Effector CD8-positive, alpha-beta T cell (primary cell): ENCODE measurements around the gene NEMP2.

Experiments used
- DNase-seq: peaks from one replicate; lab custom pipeline; 2025; lab: John Stamatoyannopoulos, UW

NEMP2 gene

DNA sequence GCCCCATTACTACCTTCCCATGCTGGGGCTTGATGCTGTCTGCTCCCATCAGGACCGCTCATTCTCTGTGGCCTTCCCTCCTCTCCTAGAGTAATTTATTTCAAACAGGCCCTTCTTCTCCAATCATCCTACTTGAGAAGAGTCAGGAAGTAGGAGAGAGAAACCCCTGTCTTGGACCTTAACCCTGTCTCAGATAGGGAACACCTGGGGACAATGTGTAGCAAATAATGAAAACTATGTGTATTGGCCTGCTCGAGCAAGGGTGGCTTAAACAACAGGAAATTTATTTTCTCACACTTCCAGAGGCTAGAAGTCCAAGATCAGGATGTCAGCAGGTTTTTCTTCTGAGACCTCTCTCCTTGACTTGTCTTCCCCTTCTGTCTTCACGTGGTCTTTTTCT lies 26.6 kb upstream of the NEMP2 start:
- DNase-seq, result no peak

DNA sequence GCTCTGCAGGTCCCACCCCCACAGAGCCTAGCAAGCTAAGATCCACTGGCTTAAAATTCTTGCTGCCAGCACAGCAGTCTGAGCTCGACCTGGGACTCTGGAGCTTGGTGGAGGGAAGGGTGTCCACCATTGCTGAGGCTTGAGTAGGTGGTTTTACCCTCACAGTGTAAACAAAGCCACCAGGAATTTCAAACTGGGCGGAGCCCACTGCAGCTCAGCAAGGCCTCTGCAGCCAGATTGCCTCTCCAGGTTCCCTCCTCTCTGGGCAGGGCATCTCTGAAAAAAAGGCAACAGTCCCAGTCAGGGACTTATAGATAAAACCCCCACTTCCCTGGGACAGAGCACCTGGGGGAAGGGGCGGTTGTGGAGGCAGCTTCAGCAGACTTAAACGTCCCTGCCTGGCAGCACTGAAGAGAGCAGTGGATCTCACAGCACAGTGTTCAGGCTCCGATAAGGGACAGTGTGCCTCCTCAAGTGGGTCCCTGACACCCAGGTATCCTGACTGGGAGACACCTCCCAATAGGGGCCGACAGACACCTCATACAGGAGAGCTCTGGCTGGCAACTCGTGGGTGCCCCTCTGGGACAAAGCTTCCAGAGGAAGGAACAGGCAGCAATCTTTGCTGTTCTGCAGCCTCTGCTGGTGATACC lies 20.0 kb upstream of the NEMP2 start:
- no peak for DNase-seq

DNA sequence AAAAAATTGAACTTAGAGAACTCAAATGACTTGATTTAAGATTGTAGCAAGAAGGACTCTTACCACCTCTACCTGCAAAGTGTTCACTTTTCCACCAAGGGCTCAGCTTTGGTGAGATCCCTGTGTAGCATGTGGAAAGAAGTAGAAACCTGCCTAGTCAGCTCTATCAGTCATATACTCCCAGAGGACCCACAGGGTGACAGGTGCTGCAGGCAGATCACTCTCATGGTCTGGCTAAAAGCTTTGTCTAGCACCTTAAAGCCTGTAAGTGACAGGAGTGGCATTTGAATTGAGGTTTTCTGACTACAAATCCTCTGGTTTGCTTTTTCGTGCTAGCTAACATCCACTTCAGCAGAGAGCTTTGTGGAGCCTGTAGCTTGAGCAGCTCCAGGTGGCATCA lies 18.7 kb upstream of the NEMP2 start:
- no peak for DNase-seq

DNA sequence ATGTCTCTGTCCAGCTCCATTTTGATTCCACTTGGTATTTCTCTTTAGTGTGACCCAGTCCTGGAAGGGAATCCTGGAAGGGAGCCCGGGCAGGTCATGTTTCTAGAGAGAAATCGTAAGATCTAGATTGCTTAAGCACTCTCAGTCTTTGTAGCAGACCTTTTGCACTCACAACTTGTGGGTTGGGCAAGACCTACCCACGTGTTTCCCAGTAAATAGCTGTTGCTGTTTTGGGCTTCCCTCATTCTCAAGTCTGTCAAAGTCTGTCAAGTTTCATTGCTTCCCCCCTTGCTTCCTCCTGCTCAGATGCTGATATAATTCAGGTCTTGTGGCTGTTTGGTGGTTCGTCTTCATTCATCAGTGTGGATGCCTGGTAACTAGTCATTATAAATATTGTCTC lies 17.4 kb upstream of the NEMP2 start:
- DNase-seq, result no peak

DNA sequence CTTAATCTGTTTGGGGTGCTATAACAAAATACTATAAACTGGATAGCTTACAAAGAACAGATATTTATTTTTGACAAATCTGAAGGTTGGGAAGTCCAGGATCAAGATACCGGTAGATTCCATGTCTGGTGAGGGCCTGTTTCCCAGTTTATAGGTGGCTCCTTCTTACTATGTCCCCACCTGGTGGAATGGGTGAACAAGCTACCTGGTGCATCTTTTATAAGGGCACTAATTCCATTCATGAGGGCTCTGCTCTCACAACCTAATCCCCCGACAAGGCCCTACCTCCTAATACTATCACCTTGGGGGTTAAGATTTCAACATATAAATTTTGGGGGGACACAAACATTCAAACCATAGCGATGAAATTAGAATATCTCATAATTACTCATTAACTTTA lies 15.6 kb upstream of the NEMP2 start:
- no peak for DNase-seq

DNA sequence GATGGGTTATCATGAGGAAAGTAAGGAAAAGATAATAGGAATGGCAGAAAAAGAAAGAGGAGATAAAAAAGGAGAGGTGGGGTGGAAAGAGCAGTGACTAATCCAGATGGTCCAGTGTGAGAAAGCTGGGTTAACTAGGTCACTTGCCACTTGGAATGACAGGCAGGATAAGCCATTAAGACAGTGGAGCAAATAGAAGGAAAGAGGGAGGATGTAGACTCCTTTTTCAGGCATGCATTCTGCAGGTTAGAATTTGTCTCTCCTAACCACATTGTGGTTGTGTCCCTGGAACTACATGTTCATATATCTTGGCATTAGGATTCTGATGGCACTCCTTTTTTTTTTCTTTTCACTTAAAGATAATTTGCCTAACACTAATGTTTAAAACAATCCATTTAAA lies 13.4 kb upstream of the NEMP2 start:
- DNase-seq, result no peak

DNA sequence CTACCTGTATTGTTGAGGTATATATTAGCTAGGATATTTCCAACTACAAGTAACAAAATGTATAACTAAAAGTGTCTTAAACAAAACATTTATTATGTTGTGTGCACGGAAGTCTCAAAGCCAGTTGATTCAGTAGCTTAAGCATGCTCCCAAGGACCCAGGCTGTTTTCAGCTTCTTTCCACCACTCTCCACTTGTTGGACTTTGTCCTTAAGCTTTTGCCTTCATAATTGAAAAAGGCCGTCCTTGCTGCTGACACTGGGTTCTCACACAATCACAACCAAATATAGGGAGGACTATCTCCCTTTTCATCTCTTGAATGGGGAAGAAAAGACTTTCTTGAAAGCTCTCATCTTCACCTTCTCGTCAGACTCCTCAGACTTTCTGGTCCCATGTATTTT lies 12.2 kb upstream of the NEMP2 start:
- no peak for DNase-seq

DNA sequence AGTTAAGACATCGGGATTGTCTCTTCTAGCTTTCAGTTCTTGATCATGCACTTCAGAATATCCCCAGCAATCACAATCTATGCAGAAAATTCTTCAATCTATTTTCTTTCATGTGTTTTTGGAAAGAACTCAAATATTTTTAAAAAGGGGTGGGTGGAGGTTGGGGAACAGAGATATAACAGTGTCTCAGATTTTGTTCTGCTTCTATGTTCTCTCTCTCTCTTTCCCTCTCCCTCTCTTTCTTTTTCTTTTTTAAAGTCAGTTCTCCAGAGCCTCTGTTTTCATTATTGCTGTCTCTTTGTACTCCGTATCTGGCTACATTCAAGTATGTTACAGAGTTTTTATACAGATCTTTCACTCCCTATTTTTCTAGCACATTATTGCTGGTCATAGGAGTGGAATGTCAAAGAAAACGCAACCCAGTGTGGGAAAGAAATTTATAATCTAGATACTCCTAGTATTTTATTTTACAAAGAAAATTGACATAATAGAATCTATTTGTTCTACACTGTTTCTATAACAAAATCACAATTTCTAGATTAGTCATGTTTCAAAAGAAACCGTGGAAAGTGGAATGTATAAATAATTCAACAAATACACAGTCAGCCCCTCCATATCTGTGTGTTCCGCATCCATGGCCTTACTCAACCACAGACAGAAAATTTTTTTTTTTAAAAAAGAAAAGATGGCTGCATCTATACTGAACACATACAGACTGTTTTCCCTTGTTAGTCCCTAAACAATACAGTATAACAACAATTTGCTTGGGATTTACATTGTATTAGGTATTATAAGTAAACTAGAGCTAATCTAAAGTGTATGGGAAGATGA lies 11.2 kb upstream of the NEMP2 start:
- DNase-seq, result no peak

DNA sequence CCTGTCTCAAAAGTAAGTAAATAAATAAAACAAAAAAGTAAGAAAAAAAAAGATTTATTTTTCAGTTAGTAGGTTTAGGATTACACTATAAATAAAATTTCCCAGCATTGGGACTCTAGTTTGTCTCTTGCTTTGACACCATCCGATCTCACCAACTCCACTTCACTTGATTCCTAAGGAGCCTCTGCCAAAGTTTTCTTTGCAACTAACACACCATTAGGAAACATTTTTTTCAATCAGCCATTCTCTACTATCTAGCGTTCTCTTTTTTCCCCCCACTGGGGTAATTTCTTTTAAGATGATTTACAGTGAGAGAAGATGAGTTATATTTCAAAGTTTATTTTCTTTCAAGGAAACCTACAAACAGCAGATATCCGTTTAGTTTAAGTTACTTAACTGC lies 10.6 kb upstream of the NEMP2 start:
- DNase-seq, result no peak

DNA sequence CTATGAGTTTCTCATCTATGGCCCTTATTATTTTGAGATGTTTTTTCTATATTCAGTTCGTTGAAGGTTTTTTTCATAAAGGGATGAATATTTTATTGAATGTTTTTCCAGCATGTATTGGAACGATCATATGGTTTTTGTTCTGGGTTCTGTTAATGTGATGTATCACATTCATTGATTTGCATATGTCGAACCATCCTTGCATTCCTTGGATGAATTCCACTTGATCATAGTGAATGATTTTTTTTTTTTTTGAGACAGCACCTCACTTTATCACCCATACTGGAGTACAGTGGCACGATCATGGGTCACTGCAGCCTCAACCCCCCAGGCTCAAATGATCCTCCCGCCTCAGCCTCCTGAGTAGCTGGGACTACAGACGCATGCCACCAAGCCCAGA lies 5.5 kb upstream of the NEMP2 start:
- DNase-seq, result no peak

DNA sequence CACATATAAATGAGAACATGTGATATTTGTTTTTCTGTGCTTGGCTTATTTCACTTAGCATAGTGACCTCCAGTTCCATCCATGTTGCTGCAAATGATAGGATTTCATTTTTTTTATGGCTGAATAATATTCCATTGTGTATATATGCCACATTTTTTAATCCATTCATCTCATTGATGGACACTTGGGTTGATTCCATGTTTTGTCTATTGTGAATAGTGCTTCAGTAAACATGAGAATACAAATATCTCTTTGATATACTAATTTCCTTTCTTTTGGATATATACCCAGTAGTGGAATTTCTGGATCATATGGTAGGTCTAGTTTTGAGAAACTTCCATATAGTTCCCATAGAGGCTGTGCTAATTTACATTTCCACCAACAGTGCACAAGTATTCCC lies 3.7 kb upstream of the NEMP2 start:
- no peak for DNase-seq

DNA sequence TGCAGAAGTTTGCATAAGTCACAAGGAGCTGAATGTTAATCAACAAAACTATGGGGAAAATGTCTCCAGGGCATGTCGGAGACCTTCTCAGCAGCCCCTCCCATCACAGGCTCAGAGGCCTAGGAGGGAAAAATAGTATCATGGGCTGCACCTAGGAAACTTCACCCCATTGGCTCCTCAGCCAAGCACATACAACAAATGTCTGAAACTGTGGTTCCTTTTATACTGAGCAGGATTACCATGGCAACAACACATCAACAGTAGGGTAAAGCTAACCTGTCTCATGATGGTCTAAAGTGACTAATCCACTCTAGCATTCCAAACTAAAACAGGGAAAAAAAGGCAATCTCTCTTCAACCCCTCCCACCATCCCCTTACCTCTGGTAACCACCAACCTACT lies 3.2 kb upstream of the NEMP2 start:
- DNase-seq, result no peak

DNA sequence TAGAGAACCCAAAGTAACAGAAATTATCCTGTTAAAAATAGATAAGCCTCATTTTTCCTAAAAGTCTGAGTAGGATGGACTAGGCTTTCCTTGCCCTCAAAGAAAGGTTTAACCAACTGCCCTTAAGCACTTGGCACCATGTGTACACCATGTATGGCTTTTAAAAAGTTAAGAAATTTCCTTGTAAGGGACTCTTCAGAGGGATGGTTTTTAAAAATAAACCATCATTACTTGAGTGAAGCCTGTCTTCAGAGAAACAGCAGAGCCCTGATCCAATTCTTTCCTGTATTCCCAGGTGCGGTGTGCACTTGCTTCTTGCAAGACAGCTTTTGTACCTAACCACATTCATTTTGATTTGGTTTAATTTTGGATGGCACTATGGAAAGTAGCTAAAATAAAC lies 1.1 kb upstream of the NEMP2 start:
- no peak for DNase-seq

DNA sequence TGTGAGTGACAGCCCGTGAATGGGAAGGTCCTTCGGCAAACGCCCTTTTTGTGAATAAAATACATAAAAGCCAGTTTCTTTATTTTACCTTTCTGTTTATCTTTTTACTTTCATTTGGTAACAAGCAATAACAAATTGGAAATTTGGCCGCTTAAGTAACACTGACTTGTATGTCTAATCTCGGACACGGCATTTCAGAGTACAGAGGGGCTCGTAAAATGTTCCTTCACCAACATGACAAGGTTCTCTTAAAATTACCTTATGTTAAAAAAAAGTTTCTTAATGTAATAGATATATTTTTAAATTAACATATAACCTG lies 558 bp upstream of the NEMP2 start:
- DNase-seq, result no peak

DNA sequence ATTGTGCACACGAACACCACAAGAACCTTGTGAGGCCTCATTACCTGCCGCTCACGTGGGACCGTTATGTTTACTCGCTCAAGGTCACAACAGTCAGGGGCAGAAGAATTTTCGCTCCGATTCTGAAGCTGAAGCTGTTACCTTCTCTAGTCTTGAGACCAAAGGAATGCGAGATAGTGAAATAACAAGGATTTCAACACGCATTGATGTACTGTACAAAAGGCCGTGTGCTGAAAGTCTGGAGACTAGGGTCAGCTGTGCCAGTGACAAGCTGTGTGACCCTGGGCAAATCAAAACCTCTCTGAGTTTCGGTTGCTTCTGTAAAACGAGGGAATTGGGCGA lies 583 bp downstream of the NEMP2 start:
- DNase-seq, result peak; percentile 27

DNA sequence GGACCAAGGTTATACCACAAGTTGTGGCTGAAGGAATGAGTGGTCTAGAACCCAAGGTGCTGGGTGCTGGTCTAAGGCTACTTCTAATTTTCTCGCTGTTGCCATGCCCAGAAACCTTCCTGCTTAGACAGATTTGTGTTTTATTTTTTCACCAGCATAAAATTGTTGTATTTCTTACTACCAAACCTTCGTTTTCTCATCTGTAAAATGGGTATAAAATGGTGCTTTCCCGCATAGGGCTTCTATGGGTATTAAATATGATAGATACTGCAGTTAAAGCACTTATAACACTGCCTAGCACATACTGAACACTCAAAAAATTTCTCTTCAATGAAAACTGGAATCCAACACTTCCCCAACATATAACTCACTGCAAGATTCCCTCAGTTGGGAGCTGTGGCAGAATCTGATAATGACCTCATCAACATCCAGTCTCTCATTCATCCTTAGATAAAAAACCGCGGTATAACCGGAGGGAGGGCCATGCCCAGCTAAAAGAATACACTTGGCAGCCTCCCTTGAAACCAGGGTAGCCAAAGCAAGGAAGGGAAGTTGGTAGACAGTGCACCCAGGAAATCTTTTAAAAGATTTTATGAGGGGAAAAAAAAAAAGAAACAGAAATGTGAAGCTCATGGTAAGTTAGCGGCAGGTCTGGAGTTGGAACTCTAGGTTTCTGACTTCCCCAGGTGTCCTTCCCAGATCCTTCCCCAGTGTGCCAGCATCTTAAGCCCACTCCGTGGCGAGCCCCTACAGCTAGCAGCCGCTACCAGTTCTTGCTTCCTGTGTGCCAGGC lies 1.2 kb downstream of the NEMP2 start:
- DNase-seq, result no peak

DNA sequence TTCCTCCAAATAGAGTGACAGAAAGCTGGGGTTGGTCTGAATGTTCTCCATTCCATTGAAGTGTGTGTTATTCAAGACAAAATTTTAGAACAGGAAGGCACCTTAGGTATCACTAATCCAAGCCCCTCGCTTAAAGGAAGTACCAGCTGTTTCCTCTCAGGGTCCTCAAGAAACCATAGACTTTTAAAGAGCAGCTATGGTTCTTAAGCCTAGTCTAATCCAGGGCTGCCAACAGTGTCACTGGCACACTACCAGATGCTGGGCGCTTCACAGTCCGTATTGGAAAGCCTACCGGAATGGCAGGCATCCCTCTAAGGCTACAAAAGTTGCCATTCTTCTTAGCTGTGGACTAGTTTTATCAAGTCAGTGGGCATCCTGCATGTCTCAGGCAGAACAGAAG lies 1.9 kb downstream of the NEMP2 start:
- no peak for DNase-seq

DNA sequence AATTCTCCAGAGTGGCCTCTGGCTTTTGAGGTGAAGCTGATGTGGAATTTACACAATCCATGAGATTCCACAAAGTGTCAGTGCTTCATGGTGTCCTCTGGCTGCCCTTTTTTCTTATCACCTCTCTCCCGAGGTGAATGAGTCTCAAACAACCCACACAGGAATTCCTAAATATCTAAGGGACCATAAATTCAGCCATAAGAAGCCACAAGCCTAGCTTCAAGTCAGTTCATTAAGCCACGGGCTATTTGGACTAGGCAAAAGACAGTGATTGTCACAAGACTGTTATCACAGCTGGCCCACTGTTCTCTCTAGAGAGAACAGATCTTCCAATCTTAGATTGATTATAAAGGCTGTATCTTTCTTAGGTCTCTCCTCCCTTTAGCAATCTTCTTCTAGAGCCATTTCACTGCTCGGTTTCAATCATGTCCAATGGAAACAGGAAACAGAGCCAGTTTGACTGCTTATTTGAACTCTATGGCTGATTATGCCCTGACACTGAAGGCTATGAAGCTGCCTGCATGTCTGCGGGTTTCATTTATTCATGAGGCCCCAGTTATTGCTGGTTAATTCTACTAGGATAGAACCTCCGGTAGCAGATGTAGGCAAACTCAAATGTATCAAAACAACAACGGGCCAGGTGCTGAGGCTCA lies 4.1 kb downstream of the NEMP2 start:
- DNase-seq, result no peak

DNA sequence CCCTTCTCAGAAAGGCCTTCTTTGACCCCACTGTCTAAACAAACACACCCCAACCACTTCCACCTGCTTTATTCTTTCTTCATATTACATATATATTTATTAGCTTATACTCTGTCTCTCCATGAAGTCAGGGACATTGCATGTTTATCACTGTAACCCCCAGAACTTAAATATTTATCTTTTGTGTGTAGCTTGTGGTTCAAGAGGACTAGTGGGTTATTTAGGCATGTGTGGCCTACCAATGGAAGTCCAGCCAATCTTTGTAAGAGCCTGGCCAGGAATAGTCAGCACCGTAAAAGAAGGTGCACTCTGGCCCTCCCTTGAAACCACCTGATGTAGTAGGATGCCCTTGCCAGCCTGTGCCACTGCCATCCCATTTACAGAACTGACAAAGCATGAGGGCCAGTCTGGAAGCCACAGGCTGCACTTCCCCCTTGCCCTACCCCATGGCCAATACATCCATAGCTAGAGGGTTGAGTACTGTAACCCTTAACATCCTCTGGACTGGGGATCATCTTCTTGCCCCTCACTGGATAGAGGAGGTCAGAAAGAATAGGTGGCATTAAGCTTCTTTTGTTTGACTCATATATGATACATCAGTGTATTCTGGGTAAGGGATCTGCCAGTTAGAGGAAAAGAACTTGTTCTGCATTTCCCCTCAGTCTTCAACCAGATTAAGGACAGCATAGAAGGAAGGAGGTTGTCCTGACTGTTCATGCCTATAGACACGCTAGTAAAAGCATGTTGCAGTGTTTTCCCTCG lies 4.9 kb downstream of the NEMP2 start:
- DNase-seq, result no peak

DNA sequence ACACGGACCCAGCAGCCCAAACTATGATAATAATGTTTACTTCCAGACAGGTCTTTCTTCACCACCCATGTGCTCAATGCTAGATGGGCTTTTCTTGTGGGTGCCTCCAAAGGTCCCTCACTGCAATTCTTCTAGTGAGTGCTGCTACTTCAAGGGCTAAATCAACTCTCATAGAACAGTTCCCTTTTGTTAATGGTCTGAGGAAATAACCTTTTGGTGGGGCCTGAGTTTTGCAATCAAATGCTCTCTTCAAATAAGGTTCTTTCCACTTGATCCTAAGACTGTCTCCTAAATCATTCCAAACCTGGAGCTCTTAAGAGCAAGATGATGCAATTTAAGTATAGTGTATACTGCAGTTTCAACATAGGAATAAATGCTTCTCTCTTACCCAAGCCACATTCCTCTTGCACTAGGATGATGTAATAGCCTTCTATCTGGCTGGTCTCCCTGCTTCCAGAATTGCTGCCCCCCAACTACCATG lies 6.0 kb downstream of the NEMP2 start:
- DNase-seq, result no peak

DNA sequence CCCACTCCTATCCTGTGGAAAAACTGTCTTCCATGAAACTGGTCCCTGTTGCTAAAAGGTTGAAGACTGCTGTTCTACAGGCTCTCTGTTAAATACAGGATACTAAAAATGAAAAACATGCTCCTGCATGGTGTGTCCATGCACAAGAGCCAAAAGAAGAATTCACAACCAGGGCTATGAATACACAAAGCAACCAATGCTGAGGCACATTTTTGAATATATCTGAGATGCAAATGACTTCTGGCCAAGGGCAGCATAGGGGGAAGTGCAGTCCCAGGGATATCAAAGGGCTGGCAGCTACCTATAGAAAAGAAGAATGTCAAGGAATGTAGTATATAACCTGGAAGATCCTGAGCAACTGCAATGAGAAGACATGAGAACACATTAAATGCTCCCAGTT lies 6.6 kb downstream of the NEMP2 start:
- no peak for DNase-seq

DNA sequence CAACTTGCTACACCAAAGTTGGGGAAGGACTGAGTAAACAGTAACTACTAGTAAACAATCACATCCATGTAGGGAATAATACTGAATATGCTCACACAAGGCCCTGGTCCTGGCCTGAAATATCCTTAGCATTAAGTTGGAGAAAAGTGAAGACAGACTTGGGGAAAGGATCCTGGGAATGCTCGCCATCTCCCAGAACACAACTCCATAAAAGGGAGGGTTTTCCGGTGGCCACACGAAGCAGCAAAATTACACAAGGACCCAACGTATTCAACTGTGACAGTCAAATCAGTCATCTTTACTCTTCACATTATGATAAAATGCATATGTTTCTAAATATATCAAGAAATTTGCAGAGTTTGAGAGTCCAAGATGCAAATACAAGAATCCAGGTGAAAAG lies 7.3 kb downstream of the NEMP2 start:
- DNase-seq, result no peak
